SU-DHL-6 (cell line): ENCODE results near the gene ACCSL.

ENCODE experiments used
- H2AFZ ChIP-seq: fragments of 200-600 bp; sonication (generic); 2 replicates; pipeline ENCODE4 v1.6.1; 2014; ENCODE audit warnings: low read depth, mild to moderate bottlenecking, moderate library complexity, mixed read lengths, antibody characterized with exemption, low read length; ENCODE audit not compliant: severe bottlenecking
- H3F3A ChIP-seq: fragments of 200-600 bp; shearing (Covaris generic); 2 replicates; pipeline ENCODE4 v1.6.0; 2016; ENCODE audit warnings: antibody characterized with exemption, mild to moderate bottlenecking; ENCODE audit not compliant: insufficient read depth
- H3K27ac ChIP-seq: fragments of 200-600 bp; sonication (generic); 2 replicates; pipeline ENCODE4 v1.5.1; 2016; ENCODE audit warnings: low read depth, mild to moderate bottlenecking, low read length, moderate library complexity, mixed read lengths
- H3K27me3 ChIP-seq: fragments of 200-600 bp; sonication (generic), shearing (Covaris generic); 2 replicates; pipeline ENCODE4 v1.6.0; 2014; ENCODE audit warnings: mild to moderate bottlenecking, low read length
- H3K36me3 ChIP-seq: fragments of 200-600 bp; sonication (generic); 2 replicates; pipeline ENCODE4 v1.6.1; 2014; ENCODE audit warnings: mild to moderate bottlenecking, low read length, mixed read lengths
- H3K4me2 ChIP-seq: fragments of 300-600, 200-600 bp; shearing (Covaris generic), sonication (generic); 2 replicates; pipeline ENCODE4 v1.6.0; 2014; ENCODE audit warnings: low read length, low read depth, mild to moderate bottlenecking; ENCODE audit not compliant: poor library complexity, severe bottlenecking
- H3K4me3 ChIP-seq: fragments of 200-600 bp; sonication (generic); 2 replicates; pipeline ENCODE4 v1.5.1; 2014; ENCODE audit warnings: antibody characterized with exemption, low read length, mild to moderate bottlenecking, mixed read lengths; ENCODE audit not compliant: insufficient read depth, poor library complexity, severe bottlenecking
- H3K79me2 ChIP-seq: fragments of 200-600 bp; sonication (generic); 2 replicates; pipeline ENCODE4 v1.6.1; 2014; ENCODE audit warnings: mild to moderate bottlenecking, low read length, moderate library complexity; ENCODE audit not compliant: insufficient read depth
- H3K9ac ChIP-seq: fragments of 200-600 bp; sonication (generic); 2 replicates; pipeline ENCODE4 v1.7.0; 2014; ENCODE audit warnings: mild to moderate bottlenecking, low read length
- H3K9me2 ChIP-seq: fragments of 200-600 bp; sonication (generic); replicated peaks from 2 replicates; pipeline ENCODE4 v1.6.1; 2014; ENCODE audit warnings: low read length; ENCODE audit not compliant: insufficient read depth
- H3K9me3 ChIP-seq: fragments of 200-600 bp; sonication (generic); 2 replicates; pipeline ENCODE4 v1.6.1; 2014; ENCODE audit warnings: low read length, mixed read lengths; ENCODE audit not compliant: insufficient read depth
- H4K20me1 ChIP-seq: fragments of 200-600 bp; sonication (generic); 2 replicates; pipeline ENCODE4 v1.6.1; 2014; ENCODE audit warnings: low read depth, mild to moderate bottlenecking, antibody characterized with exemption, low read length, moderate library complexity, mixed read lengths
- EZH2phosphoT487 ChIP-seq: fragments of 200-600 bp; sonication (generic), shearing (Covaris generic); conservative IDR thresholded peaks from 2 replicates; pipeline ENCODE4 v1.6.1; 2018; ENCODE audit warnings: mild to moderate bottlenecking, antibody characterized with exemption, low read length, moderate library complexity, mixed read lengths
- TF ChIP-seq, protein P1 (sequence below): fragments of 200-600 bp; sonication (generic); IDR thresholded peaks from one replicate; pipeline ENCODE4 v1.5.1; 2017; ENCODE audit warnings: antibody characterized with exemption, mild to moderate bottlenecking, low read length, moderate library complexity; ENCODE audit not compliant: insufficient read depth, poor library complexity, severe bottlenecking

ACCSL gene

DNA sequence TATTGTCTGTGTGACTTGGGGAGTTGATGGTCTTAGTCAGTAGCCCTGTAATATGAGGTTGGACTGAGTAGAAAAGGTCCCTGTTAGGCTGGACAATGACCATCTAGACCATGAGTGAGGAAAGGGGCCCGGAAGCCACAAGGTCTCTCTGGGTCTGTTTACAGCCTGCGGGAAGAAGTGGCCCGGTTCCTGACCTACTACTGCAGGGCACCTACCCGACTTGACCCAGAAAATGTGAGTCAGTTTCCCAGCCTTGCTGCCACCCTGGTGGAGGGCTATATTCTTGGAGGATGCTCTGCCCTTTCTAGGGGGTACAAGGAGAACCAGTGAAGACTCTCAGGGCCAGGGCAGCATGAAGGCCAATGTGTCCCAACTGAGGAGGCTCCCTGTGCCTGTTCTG is 3.4 kb downstream of the ACCSL start:
- H3K9me2 ChIP-seq: no peaks in the 10 kb centered on the region
- no peaks in the 10 kb centered on the region for H4K20me1 ChIP-seq
- H3K4me3 ChIP-seq: no peak overlapping the region
- H3K4me2 ChIP-seq: no peak overlapping the region
- no peaks in the 10 kb centered on the region for H3K36me3 ChIP-seq
- no peaks in the 10 kb centered on the region for H3K27me3 ChIP-seq
- no peaks in the 10 kb centered on the region for H3K79me2 ChIP-seq
- no peaks in the 10 kb centered on the region for H3K9me3 ChIP-seq
- TF ChIP-seq EZH2phosphoT487: no peak
- TF ChIP-seq, protein P1, sequence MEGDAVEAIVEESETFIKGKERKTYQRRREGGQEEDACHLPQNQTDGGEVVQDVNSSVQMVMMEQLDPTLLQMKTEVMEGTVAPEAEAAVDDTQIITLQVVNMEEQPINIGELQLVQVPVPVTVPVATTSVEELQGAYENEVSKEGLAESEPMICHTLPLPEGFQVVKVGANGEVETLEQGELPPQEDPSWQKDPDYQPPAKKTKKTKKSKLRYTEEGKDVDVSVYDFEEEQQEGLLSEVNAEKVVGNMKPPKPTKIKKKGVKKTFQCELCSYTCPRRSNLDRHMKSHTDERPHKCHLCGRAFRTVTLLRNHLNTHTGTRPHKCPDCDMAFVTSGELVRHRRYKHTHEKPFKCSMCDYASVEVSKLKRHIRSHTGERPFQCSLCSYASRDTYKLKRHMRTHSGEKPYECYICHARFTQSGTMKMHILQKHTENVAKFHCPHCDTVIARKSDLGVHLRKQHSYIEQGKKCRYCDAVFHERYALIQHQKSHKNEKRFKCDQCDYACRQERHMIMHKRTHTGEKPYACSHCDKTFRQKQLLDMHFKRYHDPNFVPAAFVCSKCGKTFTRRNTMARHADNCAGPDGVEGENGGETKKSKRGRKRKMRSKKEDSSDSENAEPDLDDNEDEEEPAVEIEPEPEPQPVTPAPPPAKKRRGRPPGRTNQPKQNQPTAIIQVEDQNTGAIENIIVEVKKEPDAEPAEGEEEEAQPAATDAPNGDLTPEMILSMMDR: no peak
- H3K27ac ChIP-seq: no peak overlapping the region
- no peak overlapping the region for H2AFZ ChIP-seq
- H3F3A ChIP-seq: no peaks in the 10 kb centered on the region
- H3K9ac ChIP-seq: no peak overlapping the region

GRCh38 chr11:44057340-44057739 is 9.6 kb downstream of the ACCSL start:
- Histone ChIP-seq H3K79me2 (no peaks in the 10 kb centered on the region), H4K20me1 (no peaks in the 10 kb centered on the region), H3K9me3 (no peaks in the 10 kb centered on the region), H3K4me2 (no peak overlapping the region), H3K9me2 (no peaks in the 10 kb centered on the region), H3F3A (no peaks in the 10 kb centered on the region), H2AFZ (no peak overlapping the region), H3K4me3 (no peak overlapping the region), H3K36me3 (no peaks in the 10 kb centered on the region), H3K27me3 (no peaks in the 10 kb centered on the region), H3K27ac (no peak overlapping the region), H3K9ac (no peak overlapping the region)
- TF ChIP-seq, protein P1: no peak
- no peak for TF ChIP-seq EZH2phosphoT487

GRCh38 chr11:44058275-44058674 is 10.5 kb downstream of the ACCSL start:
- TF ChIP-seq, protein P1: no peak
- no peak for TF ChIP-seq EZH2phosphoT487
- Histone ChIP-seq H3K9me2 (no peaks in the 10 kb centered on the region), H3K27ac (no peak overlapping the region), H3F3A (no peaks in the 10 kb centered on the region), H4K20me1 (no peaks in the 10 kb centered on the region), H3K27me3 (no peaks in the 10 kb centered on the region), H3K4me2 (no peak overlapping the region), H3K36me3 (no peaks in the 10 kb centered on the region), H3K9me3 (no peaks in the 10 kb centered on the region), H3K9ac (no peak overlapping the region), H2AFZ (no peak overlapping the region), H3K79me2 (no peaks in the 10 kb centered on the region), H3K4me3 (no peak overlapping the region)
